Thyroid gland (tissue), 4 donors: ENCODE measurements around the gene CHST11. TPM values are rescaled to one million over a fixed set of nuclear protein-coding genes. Genes with fewer than 3 reads are reported as not detected.

ENCODE experiments used
- DNase-seq, 2 donors: peaks; one replicate each; pipeline ENCODE4 v3.0.0-alpha.2; 2019
- H3K27ac ChIP-seq, 3 donors: fragments of 200-600 bp; sonication (generic); 1 replicate in 2 of 3; 2 replicates in 1 of 3; pipeline ENCODE4 v1.5.1; 2016 to 2019; ENCODE audit warnings: mild to moderate bottlenecking in 1 of 3, moderate library complexity in 1 of 3
- H3K27me3 ChIP-seq: fragments of 200-600 bp; sonication (generic); one replicate; pipeline ENCODE4 v1.5.1; 2019
- H3K36me3 ChIP-seq, 2 donors: fragments of 200-600 bp; sonication (generic); one replicate each; pipeline ENCODE4 v1.5.1; 2016 to 2019
- H3K4me1 ChIP-seq, 2 donors: fragments of 200-600 bp; sonication (generic); one replicate each; pipeline ENCODE4 v1.5.1; 2017 to 2019
- H3K4me3 ChIP-seq, 3 donors: fragments of 200-600 bp; sonication (generic); replicated peaks in 1 of 3; 1 replicate in 2 of 3; 2 replicates in 1 of 3; pipeline ENCODE4 v1.5.1; 2016; ENCODE audit warnings: mild to moderate bottlenecking in 1 of 3
- H3K9me3 ChIP-seq: fragments of 200-600 bp; sonication (generic); one replicate; pipeline ENCODE4 v1.5.1; 2017
- POLR2A ChIP-seq, 2 donors: fragments of 450-650 bp; IDR thresholded peaks; one replicate each; pipeline ENCODE4 v1.6.1; 2017; ENCODE audit warnings: antibody characterized with exemption in 2 of 2, mild to moderate bottlenecking in 2 of 2, moderate library complexity in 1 of 2
- WGBS, 2 donors: methylation state at CpG; one replicate each; pipeline ENCODE4 v1.1.5; 2017; 5-methylcytosine and 5-hydroxymethylcytosine counted together
- intact Hi-C: fragments of 100-400 bp; cut with DNase I; formaldehyde crosslinking; loops from one replicate; pipeline ENCODE4 v1.15.1; 2023
- total RNA-seq, 4 donors: library from RNA; depleted of rRNA; stranded (reverse); fragments of >200 nt; gene quantifications; one replicate each; pipeline ENCODE4 v1.2.3, GENCODE V29; 2016
- TF ChIP-seq, protein P1 (sequence below), 6 experiments: fragments of 200-600 bp in 3 of 6; fragments of 450-650 bp in 3 of 6; sonication (generic) in 3 of 6; IDR thresholded peaks; one replicate each; pipeline ENCODE4 v1.5.1; 2016 to 2019; ENCODE audit warnings: antibody characterized with exemption in 6 of 6, mild to moderate bottlenecking in 2 of 6, inconsistent platforms in 1 of 6, moderate library complexity in 1 of 6

The CHST11 gene
- total RNA-seq, 4 donors from 2014 or later: 6.9 to 11.6 (median 8.0) TPM

DNA sequence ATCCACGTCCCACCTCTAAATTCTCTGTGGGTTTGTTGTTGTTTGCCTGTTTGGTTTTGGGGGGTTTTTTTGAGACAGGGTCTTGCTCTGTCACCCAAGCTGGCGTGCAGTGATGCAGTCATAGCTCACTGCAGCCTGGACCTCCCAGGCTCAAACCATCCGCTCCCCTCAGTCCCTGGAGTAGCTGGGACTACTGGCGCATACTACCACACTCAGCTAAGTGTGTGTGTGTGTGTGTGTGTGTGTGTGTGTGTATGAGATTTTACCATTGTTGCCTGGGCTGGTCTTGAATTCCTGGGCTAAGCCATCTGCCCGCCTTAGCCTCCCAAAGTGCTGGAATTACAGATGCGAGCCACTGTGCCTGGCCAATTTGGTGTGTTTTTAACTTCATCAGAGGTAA is 265.2 kb downstream of the CHST11 start:
- Histone ChIP-seq H3K4me1 (peaks cover 18 to 32% of the 10 kb centered on the region in 2 donors), H3K27me3 (no peaks in the 10 kb centered on the region), H3K9me3 (no peaks in the 10 kb centered on the region), H3K27ac (peak overlapping the region in 1 of 3 donors; percentile 63), H3K4me3 (no peak overlapping the region), H3K36me3 (no peaks in the 10 kb centered on the region)
- no peak for TF ChIP-seq POLR2A (IDR thresholded peaks at IDR 0.05)
- TF ChIP-seq, protein P1, sequence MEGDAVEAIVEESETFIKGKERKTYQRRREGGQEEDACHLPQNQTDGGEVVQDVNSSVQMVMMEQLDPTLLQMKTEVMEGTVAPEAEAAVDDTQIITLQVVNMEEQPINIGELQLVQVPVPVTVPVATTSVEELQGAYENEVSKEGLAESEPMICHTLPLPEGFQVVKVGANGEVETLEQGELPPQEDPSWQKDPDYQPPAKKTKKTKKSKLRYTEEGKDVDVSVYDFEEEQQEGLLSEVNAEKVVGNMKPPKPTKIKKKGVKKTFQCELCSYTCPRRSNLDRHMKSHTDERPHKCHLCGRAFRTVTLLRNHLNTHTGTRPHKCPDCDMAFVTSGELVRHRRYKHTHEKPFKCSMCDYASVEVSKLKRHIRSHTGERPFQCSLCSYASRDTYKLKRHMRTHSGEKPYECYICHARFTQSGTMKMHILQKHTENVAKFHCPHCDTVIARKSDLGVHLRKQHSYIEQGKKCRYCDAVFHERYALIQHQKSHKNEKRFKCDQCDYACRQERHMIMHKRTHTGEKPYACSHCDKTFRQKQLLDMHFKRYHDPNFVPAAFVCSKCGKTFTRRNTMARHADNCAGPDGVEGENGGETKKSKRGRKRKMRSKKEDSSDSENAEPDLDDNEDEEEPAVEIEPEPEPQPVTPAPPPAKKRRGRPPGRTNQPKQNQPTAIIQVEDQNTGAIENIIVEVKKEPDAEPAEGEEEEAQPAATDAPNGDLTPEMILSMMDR (IDR thresholded peaks at IDR 0.05): no peak
- intact Hi-C loops: loop anchor here (10.0 kb wide), 1 partner anchor 47 kb away; no protein-coding TSS in a partner anchor
- WGBS, 2 donors: 96% methylated on average over 6 of the region's 6 CpGs
- no peak for DNase-seq

DNA sequence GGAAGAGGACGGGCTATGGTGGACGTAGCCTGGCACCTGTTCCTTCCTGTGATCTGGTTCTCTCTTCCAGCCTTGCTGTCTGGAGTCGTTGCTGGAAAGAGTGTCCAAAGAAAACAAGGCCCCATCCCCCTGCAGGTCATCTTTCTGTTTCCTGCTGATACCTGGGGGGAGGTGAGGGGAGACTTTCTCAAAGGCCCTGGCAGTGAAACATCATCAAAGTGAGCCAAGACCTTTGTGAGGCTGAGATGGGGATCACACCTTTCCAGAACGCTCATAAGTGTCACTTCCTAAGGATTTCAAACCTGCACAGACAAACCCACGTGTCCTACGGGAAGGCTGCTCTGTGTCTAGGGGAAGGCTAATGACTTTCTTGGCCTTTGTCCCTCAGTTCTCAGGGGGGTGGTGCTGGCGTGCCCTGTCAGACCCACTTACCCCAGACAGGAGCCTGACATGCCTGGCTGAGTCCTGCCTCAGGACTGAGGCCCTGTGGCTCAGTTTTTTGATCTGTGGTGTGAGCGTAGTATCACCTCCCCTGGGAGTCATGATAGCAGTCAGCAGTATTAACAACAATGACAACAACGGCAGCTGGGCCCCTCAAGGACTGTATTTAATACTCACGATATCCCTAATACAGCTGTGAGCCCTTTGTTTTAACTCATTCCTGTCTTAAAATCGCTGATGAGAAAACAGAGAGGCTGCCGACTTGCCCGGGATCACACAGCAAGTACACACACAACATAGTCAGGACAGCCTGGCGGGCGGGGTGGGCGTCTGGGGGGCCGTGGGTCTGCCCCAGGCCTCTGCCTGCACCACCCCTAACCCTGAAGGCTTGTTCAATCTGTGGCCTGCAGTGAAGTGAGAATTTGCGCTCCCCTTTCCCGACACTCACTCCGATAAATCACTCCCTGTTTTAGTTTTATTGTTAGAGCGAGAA is 266.1 kb downstream of the CHST11 start:
- no peaks in the 10 kb centered on the region for H3K27me3 ChIP-seq
- H3K4me3 ChIP-seq: no peak overlapping the region
- 60% methylated on average over 19 to 21 of the region's 21 CpGs for WGBS, 2 donors
- H3K9me3 ChIP-seq: no peaks in the 10 kb centered on the region
- peaks cover 18 to 32% of the 10 kb centered on the region in 2 donors for H3K4me1 ChIP-seq
- intact Hi-C loops: loop anchor here (10.0 kb wide), 1 partner anchor 48 kb away; no protein-coding TSS in a partner anchor
- TF ChIP-seq POLR2A (IDR thresholded peaks at IDR 0.05): no peak
- TF ChIP-seq, protein P1 (IDR thresholded peaks at IDR 0.05): no peak
- peak; percentile 61 to 77 for DNase-seq
- peak overlapping the region in 2 of 3 donors; percentile 31 to 63 for H3K27ac ChIP-seq
- no peaks in the 10 kb centered on the region for H3K36me3 ChIP-seq

DNA sequence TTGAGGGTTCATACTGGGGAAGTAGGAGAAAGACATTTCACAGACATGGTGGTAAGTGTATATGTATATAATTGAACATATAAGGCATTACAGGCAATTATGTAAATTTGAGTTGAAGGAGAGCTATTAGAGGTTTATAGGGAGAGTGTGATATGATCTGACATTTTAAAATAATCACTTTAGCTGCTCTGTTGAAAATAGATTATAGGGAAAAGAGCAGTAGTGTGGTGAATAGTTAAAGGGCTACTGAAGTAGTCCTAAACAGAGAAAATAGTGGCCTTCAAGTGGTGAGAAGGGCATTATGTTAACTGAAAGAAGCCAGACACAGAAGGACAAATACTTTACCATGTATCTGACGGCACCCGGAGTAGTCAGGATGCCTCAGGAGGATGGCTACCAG is 267.1 kb downstream of the CHST11 start:
- no peak for DNase-seq
- TF ChIP-seq, protein P1 (IDR thresholded peaks at IDR 0.05): no peak
- no peak for TF ChIP-seq POLR2A (IDR thresholded peaks at IDR 0.05)
- Histone ChIP-seq H3K4me1 (peaks cover 15 to 24% of the 10 kb centered on the region in 2 donors), H3K27me3 (no peaks in the 10 kb centered on the region), H3K9me3 (no peaks in the 10 kb centered on the region), H3K4me3 (no peak overlapping the region), H3K27ac (no peak overlapping the region), H3K36me3 (no peaks in the 10 kb centered on the region)
- intact Hi-C loops: loop anchor here (10.0 kb wide), 1 partner anchor 49 kb away; no protein-coding TSS in a partner anchor
- WGBS, 2 donors: 94% methylated on average over 2 of the region's 2 CpGs

DNA sequence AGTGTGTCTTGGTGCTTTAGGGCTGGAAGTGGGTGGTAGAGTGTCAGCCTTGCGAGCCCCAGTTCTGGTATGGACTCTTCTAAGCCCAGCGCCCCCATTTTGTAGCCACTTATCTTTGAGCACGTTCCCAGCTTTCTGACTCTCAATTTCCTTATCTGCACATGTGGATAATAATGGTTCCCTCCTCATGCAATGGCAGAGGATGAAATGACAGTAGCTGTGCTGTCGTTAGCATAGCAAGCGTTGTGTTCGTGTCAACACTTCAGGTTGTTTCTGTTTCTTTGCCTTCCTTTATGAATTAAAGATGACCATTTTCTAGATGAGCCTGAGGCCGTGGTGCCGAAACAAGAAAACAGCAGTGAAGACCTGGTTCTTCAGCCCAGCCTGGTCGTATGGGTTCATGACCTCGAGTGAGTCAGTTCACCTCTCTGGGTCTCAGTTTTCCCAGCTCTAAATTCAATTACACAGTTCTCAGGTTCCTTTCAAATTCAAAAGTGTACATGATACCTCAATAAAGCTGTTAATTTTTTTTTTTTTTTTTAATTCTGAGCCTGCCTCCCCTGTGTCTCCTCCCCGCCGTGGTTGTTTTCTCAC is 268.3 kb downstream of the CHST11 start:
- 97 to 99% methylated on average over 12 of the region's 12 CpGs for WGBS, 2 donors
- DNase-seq: no peak
- intact Hi-C loops: loop anchor here (10.0 kb wide), 1 partner anchor 50 kb away; no protein-coding TSS in a partner anchor
- no peak overlapping the region for H3K4me3 ChIP-seq
- TF ChIP-seq, protein P1 (IDR thresholded peaks at IDR 0.05): no peak
- no peak for TF ChIP-seq POLR2A (IDR thresholded peaks at IDR 0.05)
- no peaks in the 10 kb centered on the region for H3K9me3 ChIP-seq
- no peaks in the 10 kb centered on the region for H3K36me3 ChIP-seq
- peaks cover 13 to 17% of the 10 kb centered on the region in 2 donors for H3K4me1 ChIP-seq
- H3K27ac ChIP-seq: no peak overlapping the region
- no peaks in the 10 kb centered on the region for H3K27me3 ChIP-seq
